ENCODE data around the gene CER1.
"Not testable (repeated sequence)": the region's sequence is repeated elsewhere in the genome, so short reads cannot be mapped to it uniquely, and the experiment has no call there.

Gene CER1

DNA sequence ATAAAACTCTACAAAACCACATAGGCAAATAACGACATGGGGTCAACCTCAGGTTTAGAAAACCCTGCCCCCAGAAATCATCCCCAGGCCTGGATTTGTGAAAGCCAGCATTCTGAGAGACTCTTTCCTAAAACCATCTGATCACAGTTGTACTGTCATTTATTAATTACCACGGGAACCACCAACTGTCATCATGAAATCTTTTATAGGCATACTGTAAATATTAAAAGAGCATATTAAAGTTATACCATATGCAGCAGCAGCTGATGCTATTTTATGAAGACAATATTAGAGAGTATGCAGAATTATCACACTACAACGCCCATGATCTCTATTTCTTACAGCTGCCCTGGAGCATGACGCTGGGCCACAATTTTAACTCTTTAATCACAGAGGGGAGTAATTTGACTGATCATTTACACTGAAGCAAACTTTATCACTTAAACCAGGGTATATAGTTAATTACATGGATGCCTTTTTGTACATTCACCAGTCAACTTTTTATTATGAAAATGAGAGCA, 20.3 kb downstream of the CER1 start:
- Histone ChIP-seq H3K4me1 (ENCODE audit: insufficient read depth, low read length) (no peaks in the 10 kb centered on the region), H3K9me3 (ENCODE audit: control insufficient read depth, insufficient read depth, low read length) (no peaks in the 10 kb centered on the region), H3K9ac (ENCODE audit: low read depth, low read length) (no peak overlapping the region), H3K36me3 (ENCODE audit: insufficient read depth, low read length) (peaks cover 2% of the 10 kb centered on the region; the same call in 1 of the 2 replicates)

DNA sequence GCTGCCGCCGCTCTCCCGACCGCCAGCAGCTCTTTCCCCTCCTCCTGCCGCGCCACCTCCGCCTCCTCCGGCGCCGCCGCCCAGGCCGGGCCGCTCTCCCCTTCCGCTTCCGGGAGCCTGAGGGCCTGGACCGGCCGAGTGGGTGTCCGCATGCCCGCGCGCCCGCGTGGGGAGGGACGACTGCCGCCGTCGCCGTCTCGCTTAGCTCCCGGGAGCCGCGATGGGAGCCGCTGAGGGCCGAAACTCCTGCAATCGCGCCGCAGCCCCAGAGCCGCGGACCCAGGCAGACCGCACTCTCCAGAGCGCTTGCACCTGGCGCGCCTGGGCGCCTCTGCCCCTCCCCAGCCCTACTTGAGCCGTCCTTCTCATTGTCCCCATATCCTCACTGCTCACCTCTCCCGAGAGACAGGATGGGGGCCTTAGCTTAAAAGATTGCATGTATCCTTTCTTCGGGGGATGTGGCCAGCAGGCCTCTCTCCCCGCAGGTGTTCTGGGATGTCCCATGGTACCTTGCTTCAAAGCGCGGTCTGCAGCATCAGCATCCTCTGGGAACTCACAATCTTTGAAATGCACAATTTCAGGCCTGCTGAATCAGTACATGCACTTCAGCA, 29.2 kb downstream of the CER1 start, which contains the start of gene ZDHHC21:
TSS of gene ZDHHC21 (minus strand) at position 182 of the 611 bp plus-strand sequence. CDS start 19,092 bp downstream, outside the sequence.
- peak within 1 kb of the TSS; percentile 79 for H3K9ac ChIP-seq (ENCODE audit: low read depth, low read length)
- no peaks in the 10 kb centered on the region for H3K4me1 ChIP-seq (ENCODE audit: insufficient read depth, low read length)
- H3K9me3 ChIP-seq (ENCODE audit: control insufficient read depth, insufficient read depth, low read length) = no peaks in the 10 kb centered on the region
- H3K36me3 ChIP-seq (ENCODE audit: insufficient read depth, low read length) = no peaks in the 10 kb centered on the region; the same call in 1 of the 2 replicates

DNA sequence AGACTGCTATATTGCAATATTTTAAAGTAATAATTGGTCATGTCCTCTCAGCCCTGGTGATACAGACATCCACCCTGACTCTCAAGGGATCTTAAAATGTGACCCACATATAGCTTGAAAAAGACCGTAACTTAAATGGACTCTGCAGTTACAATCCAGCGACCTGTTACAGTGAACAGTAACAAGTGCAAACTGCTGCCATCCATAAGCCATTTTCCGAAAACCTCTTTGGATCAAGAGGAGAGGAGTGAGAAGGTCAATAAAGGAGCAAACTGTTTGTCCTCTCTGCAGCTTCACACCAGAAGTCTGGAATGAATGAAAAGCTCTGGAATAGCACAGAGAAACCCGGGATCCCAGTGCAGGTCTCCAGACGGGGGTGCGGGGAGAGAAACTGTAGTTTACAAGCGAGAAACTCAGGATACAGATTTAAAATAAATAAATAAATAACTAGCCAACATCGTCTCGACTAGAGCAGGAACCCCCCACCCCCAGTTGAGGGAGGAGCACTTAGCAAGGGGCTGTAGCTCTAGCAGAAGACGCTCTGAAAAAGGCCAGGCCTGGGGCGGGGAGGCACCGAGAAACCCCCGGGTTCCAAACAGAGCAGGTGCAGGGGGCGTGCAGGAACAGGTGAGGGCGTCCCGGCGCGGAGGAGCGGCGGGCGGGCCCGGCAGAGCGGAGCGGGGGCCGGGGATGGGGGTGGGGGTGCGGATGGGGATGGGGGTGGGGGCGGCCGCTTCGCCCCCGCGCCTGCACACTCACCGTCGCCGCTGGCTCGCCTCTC, 29.9 kb downstream of the CER1 start:
- Histone ChIP-seq H3K9ac (ENCODE audit: low read depth, low read length) (peak overlapping the region; percentile 79; the same call in 1 of the 2 replicates), H3K4me1 (ENCODE audit: insufficient read depth, low read length) (no peaks in the 10 kb centered on the region), H3K36me3 (ENCODE audit: insufficient read depth, low read length) (no peaks in the 10 kb centered on the region; the same call in 1 of the 2 replicates), H3K9me3 (ENCODE audit: control insufficient read depth, insufficient read depth, low read length) (no peaks in the 10 kb centered on the region)

DNA sequence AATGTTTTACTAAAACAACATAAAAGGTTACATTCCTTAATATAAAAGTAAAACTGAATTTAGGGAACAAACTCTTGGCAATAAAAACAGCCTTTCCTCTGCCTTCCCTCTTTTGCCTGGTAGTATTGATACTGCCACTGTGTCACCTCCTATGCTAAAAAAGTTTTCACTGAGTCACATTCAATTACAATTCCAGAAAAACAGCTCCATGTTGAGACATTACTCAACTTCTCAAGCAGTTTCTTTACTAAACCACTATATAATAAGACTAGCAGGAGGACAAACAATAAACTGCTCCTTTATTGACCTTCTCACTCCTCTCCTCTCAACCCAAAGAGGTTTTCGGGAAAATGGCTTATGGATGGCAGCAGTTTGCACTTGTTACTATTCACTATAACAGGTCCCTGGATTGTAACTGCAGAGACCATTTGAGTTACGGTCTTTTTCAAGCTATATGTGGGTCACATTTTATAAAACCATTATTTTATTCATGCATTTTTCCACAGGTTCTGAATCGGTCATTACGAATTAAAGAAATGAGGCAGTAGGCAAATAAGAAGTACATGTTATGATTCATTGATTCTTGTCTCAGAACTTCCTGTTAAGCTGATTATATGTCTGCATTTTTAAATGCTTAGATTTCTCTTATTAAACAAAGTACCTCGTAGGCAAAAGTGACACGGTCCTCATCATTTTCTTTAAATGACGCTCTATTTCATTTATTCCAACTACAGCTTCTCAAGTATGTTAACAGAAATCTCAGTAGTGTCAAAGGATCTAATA, 31.4 kb downstream of the CER1 start:
- no peaks in the 10 kb centered on the region; the same call in 1 of the 2 replicates for H3K36me3 ChIP-seq (ENCODE audit: insufficient read depth, low read length)
- H3K9me3 ChIP-seq (ENCODE audit: control insufficient read depth, insufficient read depth, low read length) = no peaks in the 10 kb centered on the region
- no peaks in the 10 kb centered on the region for H3K4me1 ChIP-seq (ENCODE audit: insufficient read depth, low read length)
- no peak overlapping the region for H3K9ac ChIP-seq (ENCODE audit: low read depth, low read length)

DNA sequence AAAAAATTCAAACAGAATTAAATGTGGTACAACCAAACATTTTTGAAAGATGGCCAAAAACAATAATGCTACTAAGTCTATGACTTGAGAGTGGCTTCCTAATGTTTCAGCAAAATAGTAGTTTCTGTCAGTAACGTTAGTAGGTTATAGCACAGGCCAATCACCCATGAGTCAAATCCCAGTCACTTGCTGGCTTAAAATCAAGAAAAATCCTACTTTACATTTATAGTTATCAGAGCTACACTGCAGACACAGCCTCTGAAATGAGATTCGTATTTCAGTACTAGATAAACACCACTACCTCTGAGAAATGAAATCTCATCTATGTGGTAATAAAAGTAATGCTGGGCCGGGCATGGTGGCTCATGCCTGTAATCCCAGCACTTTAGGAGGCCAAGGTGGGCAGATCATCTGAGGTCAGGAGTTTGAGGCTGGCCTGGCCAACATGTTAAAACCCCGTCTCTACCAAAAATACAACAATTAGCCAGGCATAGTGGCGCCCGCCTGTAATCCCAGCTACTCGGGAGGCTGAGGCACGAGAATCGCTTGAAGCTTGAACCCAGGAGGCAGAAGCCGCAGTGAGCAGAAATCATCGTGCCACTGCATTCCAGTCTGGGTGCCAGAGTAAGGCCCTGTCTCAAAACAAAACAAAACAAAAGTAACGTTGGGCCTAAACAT, 35.4 kb downstream of the CER1 start:
- no peaks in the 10 kb centered on the region for H3K9me3 ChIP-seq (ENCODE audit: control insufficient read depth, insufficient read depth, low read length)
- H3K9ac ChIP-seq (ENCODE audit: low read depth, low read length) = no peak overlapping the region
- no peaks in the 10 kb centered on the region for H3K4me1 ChIP-seq (ENCODE audit: insufficient read depth, low read length)
- no peaks in the 10 kb centered on the region; the same call in 1 of the 2 replicates for H3K36me3 ChIP-seq (ENCODE audit: insufficient read depth, low read length)

DNA sequence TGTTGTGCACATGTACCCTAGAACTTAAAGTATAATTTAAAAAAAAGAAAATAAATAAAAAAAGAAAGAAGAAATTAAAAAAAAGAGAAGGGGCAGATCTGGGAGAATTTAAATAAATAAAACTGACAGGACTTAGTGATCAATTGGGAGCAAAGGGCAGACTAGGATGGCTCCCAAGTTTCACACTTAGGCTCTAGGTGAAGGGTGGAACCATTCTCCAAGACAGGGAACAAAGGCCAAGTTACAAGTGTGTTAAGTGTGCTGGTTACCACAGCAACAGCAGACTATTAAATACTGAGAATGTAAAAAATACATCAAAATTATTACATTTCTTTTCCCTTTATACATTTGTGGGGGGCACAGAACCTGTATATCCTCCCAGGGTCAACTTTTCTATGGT, 36.4 kb downstream of the CER1 start:
- no peak overlapping the region for H3K9ac ChIP-seq (ENCODE audit: low read depth, low read length)
- H3K9me3 ChIP-seq (ENCODE audit: control insufficient read depth, insufficient read depth, low read length) = no peaks in the 10 kb centered on the region
- H3K4me1 ChIP-seq (ENCODE audit: insufficient read depth, low read length) = no peaks in the 10 kb centered on the region
- H3K36me3 ChIP-seq (ENCODE audit: insufficient read depth, low read length) = no peaks in the 10 kb centered on the region; the same call in 1 of the 2 replicates

DNA sequence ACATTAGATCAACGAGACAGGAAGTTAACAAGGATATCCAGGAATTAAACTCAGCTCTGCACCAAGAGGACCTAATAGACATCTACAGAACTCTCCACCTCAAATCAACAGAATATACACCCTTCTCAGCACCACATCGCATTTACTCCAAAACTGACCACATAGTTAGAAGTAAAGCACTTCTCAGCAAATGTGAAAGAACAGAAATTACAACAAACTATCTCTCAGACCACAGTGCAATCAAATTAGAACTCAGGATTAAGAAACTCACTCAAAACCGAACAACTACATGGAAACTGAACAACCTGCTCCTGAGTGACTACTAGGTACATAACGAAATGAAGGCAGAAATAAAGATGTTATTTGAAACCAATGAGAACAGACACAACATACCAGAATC, 39.9 kb downstream of the CER1 start:
- not testable (repeated sequence) for H3K4me1 ChIP-seq (ENCODE audit: insufficient read depth, low read length); H3K36me3 ChIP-seq (ENCODE audit: insufficient read depth, low read length); H3K9ac ChIP-seq (ENCODE audit: low read depth, low read length); H3K9me3 ChIP-seq (ENCODE audit: control insufficient read depth, insufficient read depth, low read length)

DNA sequence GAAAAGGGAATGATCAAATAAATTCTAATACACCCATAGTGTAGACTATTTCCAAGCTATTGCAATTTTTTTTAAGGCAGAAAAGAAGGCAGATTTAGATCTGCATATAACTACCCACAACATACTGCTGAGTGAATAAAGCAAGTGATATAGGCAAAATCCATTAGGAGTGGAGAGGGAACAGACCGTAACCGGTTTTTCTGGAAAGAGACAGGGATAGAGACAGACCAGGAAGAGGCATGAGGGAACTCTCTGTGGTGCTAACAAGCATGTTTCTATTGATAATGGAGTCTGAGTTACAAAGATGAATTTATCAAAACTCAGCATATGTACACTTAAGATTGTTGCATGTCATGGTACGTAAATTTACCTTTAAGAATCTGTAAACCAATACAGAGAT, 43.8 kb downstream of the CER1 start:
- no peaks in the 10 kb centered on the region for H3K9me3 ChIP-seq (ENCODE audit: control insufficient read depth, insufficient read depth, low read length)
- no peak overlapping the region for H3K9ac ChIP-seq (ENCODE audit: low read depth, low read length)
- H3K4me1 ChIP-seq (ENCODE audit: insufficient read depth, low read length) = no peaks in the 10 kb centered on the region
- H3K36me3 ChIP-seq (ENCODE audit: insufficient read depth, low read length) = no peaks in the 10 kb centered on the region

DNA sequence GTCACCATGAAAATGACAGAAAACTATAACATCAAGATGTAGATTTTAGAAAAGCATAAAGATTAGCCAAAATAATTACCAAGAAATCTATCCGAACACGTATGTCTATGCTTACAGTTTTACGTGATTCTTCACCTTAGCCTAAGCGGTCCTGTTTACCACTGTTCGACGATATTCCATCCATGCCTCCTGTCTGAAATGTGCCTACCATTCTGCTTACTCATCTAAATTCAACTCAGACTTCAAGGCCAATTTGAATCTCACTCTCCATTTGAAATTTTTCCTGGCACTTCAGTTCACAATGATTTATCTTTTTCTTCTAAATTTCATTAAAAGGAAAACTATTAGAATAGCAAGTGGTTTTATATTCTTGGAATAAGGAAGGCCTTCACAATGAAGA, 44.7 kb downstream of the CER1 start:
- Histone ChIP-seq H3K4me1 (ENCODE audit: insufficient read depth, low read length) (no peaks in the 10 kb centered on the region), H3K36me3 (ENCODE audit: insufficient read depth, low read length) (no peaks in the 10 kb centered on the region), H3K9ac (ENCODE audit: low read depth, low read length) (no peak overlapping the region), H3K9me3 (ENCODE audit: control insufficient read depth, insufficient read depth, low read length) (no peaks in the 10 kb centered on the region)

DNA sequence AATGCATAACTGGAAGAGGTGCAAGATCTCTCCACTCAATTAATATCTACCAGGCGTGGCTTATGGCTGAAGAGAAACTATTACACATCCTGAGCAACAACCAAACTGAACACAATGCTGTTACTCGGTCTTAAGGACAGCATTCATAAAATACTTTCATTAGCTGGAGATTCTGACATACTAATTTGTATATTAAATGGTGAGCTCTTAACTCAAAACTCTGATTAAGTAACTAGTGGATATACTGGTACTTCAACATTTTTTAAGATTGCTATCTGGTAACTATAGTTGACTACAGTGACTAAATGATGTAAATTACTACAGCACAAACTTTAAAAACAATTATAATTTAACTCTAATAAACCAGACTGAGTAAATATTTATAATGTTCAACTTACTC, 45.1 kb downstream of the CER1 start:
- H3K9ac ChIP-seq (ENCODE audit: low read depth, low read length) = no peak overlapping the region
- no peaks in the 10 kb centered on the region for H3K4me1 ChIP-seq (ENCODE audit: insufficient read depth, low read length)
- no peaks in the 10 kb centered on the region for H3K9me3 ChIP-seq (ENCODE audit: control insufficient read depth, insufficient read depth, low read length)
- H3K36me3 ChIP-seq (ENCODE audit: insufficient read depth, low read length) = no peaks in the 10 kb centered on the region

DNA sequence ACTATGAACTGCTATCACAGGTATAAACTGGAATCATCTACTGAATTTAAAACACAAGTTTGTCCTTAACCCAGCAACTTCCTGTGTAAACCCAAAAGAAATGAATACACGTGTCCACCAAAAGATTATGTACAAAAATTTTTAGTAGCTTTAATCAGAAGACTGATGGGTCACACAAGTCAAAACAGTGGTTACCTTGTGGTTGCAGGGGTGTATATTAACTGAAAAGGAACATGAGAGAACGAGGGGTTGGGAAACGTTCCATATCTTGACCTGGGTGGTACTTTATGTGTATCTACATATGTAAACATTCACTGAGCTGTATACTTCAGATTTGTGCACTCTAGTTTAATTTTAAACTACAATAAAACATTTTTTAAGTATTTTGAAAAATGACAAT, 47.9 kb downstream of the CER1 start:
- Histone ChIP-seq H3K36me3 (ENCODE audit: insufficient read depth, low read length) (no peaks in the 10 kb centered on the region), H3K9me3 (ENCODE audit: control insufficient read depth, insufficient read depth, low read length) (no peaks in the 10 kb centered on the region; the same call in 1 of the 2 replicates), H3K9ac (ENCODE audit: low read depth, low read length) (no peak overlapping the region)

DNA sequence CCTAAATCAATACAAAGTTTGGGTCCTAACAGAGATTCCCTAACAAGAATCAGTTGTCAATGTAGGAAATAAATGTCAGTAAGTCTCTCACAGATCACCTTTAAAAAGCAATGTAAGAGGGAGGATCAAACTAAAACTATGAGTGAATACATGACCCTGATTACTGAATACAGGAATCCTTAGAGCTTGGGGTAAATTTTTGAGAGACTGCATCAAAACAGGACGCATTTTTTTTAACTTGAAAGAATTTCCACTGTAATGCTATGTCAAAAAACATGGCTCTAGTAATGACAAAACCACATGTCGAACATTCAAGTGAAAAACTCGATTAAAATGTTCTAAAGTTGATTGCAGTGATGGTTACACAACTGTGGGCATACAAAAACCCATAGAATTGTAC, 51.2 kb downstream of the CER1 start:
- Histone ChIP-seq H3K9ac (ENCODE audit: low read depth, low read length) (no peak overlapping the region), H3K9me3 (ENCODE audit: control insufficient read depth, insufficient read depth, low read length) (no peaks in the 10 kb centered on the region; the same call in 1 of the 2 replicates), H3K4me1 (ENCODE audit: insufficient read depth, low read length) (no peaks in the 10 kb centered on the region), H3K36me3 (ENCODE audit: insufficient read depth, low read length) (no peaks in the 10 kb centered on the region)

More for the DNA sequence above, 47.9 kb downstream of the CER1 start:
- H3K4me1 ChIP-seq (ENCODE audit: insufficient read depth, low read length) = no peaks in the 10 kb centered on the region

DNA sequence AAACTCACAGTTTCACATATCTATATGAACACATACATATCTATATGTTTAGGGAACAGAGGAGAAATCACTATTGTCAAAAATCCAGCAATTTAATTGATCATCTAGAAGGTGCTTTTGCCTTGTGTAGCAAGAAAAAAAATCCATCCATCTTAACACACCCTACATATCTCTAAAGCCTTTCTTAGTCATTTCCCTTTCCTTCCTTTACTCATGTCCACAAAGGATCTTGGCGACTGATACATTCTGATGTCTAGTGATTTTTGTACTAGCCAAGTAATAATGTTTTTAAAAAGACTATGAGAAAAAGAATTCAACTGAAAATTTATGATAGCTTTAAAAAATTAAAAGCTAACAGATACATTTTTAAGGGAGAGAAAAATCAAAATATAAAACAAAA, 51.8 kb downstream of the CER1 start:
- Histone ChIP-seq H3K9ac (ENCODE audit: low read depth, low read length) (no peak overlapping the region), H3K9me3 (ENCODE audit: control insufficient read depth, insufficient read depth, low read length) (no peaks in the 10 kb centered on the region; the same call in 1 of the 2 replicates), H3K36me3 (ENCODE audit: insufficient read depth, low read length) (no peaks in the 10 kb centered on the region), H3K4me1 (ENCODE audit: insufficient read depth, low read length) (no peaks in the 10 kb centered on the region)
